OCI-LY3 (cell line): ENCODE measurements around the gene VMA21.

Source experiments
- CTCF ChIP-seq: fragments of 200-600, 300-600 bp; sonication (generic); IDR thresholded peaks from 2 replicates; pipeline ENCODE4 v1.5.1; 2014; ENCODE audit warnings: antibody characterized with exemption, low read length, low read depth
- EZH2phosphoT487 ChIP-seq: fragments of 200-600 bp; shearing (Covaris generic); IDR thresholded peaks from 2 replicates; pipeline ENCODE4 v1.6.1; 2018; ENCODE audit warnings: antibody characterized with exemption, mixed run types, low read depth

- no peak for TF ChIP-seq CTCF
- no peak for TF ChIP-seq EZH2phosphoT487
These were observed 61.8 kb downstream of the VMA21 start for GRCh38 chrX:151458824-151459223.
